NCI-H1105 treated with DMSO at 0.1 percent for 48 hours (cell line): ENCODE measurements around the gene SLC8A3.

ENCODE experiments used
- DNase-seq: peaks from one replicate; lab custom pipeline; 2025; lab: John Stamatoyannopoulos, UW

Gene SLC8A3

DNA sequence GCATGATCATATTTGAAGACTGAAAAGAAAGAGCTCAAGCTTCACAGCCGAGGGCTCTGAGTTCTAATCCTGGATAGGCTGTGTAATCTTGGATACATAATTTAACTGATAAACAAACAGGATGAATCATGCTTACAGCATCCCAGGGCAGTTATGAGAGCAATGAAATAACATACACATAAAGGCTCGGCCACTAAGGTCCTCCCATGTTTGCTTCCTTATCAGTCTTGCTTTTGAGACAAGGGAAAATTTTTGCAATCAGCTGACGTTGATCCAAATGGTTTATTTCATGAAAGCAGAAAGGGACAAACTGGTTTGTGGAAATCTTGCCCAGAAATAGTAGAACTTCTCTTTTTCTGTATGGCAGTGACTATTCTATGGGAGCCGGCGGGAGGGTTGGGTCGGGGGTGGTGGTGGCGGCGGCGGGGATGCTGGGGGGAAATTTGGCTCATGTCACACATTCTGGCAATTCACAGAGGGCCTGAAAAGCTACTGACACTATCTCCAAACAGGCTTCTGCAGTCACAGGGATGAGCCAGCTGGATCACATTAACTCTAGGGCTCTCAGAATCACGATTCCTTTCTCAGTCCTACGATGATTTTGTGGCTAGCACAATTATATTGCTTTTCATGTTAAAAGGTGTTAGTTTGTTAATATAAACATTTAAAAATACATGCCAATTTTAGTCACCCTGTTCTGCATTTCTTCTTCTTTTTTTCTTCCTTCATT lies 124.5 kb downstream of the SLC8A3 start:
- DNase-seq: no peak

DNA sequence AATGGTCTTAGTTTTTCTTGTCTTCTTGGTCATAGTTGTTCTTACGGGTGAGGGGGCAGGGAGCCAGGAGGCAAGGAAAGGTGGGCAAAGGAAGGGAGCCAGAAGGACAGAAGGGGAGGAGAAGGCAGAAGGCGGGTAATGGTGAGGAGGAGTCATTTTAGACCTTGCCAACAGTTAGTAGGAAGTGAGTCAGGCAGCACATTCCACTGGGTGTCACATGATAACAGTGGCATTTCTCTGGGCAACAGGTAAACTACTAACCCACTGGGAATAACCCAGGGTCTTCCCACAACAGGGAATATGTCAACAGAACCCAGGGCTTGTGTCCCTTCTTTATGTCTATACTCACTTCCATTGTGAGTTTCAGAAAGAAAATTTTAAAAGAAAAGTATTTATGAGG lies 127.6 kb downstream of the SLC8A3 start:
- no peak for DNase-seq

DNA sequence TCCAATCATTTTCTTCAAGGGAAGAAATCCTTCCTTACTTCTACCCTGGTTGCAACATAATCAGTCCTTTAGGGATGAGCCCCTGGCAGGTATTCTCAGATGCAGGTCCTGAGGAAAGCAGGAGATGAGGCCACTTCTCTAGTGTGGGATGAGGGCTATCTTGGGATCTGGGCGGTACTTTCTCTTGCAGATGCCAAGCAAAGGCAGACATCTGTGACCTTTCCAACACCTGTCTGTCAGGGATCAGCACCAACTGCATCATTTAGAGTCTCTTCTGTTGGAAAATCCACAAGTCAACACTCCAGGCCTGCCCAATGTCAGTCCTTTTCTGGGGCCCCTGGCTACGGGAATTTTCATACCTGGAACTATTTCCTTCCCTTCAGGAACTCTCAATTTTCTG lies 129.2 kb downstream of the SLC8A3 start:
- DNase-seq: no peak

DNA sequence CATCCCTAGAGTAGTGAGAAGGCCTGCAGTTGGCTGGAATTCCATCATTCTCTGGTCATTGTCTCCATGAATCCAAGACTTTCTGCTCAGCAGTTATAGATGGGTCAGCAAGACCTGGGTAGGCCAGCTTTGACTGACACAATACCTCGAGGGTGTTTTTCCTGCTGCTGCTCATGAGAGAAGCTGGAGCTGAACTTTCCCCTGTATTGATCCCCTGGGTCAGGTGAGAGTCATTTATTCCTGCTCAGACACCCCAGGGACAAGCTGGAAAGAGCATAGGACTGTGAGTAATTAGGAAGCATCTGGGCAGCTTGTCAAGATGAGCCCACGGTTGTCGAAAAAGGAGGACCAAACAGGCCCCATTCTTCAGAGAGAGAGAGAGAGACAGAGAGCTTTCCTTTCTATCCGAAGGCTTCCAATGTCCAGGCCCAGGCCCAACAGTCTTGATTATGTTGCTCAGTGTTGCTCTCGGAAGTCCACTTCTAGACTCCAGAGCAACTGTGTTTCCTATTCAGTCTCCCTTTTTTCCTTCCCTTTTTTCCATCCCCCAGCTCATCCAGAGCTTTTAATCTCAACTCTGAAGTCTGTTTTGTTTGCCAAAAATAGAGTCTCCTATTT lies 131.1 kb downstream of the SLC8A3 start:
- no peak for DNase-seq

DNA sequence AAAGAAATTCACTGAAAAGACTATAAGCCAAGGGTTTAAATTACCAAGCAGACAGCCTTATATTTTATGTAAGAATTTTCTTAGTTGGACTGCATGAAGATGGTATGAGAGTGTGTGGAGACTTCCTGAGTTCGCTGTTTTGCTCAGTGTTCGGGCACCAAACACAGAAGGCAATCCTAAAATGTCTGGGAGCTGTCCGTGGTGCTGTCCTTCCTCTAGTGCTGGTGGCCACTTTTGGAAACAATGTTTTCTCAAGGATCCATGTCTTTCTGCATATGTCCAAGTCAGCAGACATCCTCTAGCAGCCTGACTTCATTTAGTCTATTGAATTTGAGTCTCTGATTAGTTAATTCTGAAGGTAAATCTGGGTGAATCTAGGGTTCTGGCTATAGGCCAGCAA lies 135.8 kb downstream of the SLC8A3 start:
- DNase-seq: no peak

DNA sequence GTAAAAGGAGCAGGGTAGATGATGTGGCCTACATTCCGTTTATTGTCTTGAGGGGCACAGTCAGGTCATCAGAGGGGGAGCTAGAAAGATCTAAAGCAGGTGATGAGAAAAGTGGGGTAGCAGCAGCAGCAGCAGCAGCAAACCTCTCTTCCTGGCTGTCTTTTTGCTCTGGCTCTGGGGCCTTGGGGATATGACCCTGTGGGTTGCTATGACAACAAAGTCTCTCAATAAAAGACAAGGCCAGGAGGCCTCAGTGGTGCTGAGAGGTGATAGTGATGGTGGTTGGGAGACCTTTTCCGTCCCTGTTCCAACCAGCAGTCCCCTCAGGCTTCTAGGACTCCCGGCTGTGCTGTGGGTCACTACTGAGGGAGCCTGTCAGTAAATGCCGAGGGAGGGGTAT lies 138.6 kb downstream of the SLC8A3 start:
- no peak for DNase-seq

DNA sequence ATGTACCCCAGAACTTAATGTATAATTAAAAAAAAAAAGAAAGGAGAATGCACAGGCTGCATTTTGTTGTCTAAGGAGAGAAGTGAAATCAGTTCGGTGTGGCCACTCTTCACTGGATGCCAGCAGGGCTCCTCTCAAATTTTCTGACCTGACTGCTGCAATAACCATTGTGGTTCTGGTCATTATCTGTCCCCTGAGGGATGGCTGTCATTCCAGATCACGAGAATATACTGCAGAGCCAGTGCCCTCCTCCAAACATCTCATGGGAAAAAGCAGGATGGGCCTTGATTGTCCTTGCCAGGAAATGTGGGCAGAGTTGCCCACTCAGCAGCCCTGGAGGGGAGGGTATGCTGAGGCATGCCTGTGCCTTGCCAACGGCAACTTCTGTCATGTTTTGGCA lies 139.1 kb downstream of the SLC8A3 start:
- DNase-seq: no peak

DNA sequence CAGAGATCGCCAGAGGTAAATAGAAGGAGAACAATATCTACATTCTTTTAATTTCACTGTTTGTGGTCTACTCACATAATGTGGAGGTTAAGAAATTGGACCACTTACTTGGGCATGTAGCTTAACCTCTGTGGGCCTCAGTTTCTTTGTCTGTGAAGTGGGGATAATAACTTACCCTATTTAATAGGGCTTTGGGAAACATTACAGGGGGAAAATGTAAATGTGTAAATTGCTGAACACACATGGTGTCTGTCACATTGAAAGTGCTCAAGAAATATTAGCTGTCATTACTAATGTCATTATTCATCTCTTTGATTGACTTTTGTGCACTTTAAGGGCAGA lies 140.5 kb downstream of the SLC8A3 start:
- no peak for DNase-seq

DNA sequence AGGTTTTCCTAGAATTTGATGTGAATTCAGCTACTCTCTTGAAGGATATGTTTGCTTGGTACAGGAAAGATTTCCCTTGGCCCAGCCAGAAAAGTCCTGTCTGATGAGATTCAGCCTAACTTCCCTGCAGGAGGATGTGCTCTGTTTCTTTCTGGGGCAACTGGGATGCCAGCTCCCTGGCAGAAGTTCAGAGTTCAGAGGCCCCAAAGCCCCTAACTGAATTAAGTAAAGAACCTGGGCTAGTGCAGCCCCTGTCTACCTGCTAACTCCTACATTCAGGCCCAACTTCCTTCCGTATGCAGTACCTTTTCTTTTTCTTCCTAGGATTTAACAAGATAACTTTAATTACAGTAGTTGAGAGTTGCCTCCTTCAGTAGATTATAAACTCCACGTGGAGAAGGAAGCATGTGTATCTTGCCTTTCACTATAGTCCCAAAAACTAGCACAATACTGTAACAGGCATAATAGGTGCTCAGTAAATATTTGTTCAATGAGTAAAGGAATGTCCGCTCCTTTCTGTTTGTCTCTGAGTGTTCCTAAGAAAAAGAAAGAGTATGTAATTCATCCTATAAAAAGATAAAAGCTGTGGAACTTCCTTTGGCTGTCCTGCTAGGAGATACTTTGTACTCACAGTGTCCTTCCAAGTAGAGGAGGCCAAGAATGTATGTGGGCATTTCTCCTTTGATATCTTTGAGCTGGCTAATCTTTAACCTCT lies 141.0 kb downstream of the SLC8A3 start:
- DNase-seq: no peak

DNA sequence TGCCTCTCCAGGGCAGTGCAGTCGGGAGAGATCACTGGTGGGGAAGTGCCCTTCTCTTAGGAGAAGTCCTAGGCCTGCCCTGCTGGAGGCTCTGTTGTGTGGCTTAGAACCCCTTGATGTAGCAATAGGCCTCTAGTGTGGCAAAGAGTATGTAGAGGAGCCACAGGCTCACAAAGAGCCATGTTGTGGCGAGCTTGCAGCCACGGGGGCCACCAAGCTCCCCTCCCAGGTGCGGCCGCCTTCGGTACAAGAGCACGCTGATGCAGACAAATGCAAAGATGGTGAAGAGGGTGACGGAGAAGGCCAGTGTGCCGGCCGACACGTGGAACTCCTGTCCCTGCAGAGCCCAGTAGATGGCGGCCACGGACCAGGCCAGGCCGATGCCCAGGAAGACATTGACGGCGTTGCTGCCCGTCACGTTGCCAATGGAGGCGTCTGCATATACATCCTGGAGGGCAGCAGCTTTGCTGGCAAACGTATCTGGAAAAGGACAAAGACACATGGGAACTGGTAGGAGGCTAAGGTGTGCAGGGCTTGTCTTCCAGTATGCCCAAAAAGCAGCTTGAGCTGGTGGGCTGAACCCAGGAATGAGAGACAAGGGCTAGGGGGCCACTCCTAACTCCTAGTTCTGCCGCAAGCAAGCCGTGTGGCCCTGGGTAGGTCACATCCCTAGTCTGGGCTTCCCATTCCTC lies 142.8 kb downstream of the SLC8A3 start:
- peak; percentile 50 for DNase-seq

DNA sequence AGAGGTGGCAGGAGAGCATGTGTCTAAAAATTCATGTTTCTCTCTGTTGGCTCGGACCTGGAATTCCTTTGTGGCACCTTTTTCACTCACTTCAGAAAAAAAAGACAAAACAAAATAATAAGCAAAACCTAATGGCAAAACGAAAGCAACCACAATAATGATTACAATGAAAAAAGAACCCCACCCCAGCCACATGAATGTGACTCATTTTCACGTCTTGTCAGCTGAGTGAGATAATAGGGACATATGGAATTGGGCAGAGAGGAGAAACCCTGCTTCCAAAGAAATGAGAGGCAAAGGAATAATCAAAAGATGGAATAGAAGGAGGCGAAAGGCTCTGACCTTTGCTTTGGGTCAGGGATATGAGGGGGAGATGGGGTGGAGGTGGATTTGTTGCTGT lies 143.4 kb downstream of the SLC8A3 start:
- DNase-seq: no peak

DNA sequence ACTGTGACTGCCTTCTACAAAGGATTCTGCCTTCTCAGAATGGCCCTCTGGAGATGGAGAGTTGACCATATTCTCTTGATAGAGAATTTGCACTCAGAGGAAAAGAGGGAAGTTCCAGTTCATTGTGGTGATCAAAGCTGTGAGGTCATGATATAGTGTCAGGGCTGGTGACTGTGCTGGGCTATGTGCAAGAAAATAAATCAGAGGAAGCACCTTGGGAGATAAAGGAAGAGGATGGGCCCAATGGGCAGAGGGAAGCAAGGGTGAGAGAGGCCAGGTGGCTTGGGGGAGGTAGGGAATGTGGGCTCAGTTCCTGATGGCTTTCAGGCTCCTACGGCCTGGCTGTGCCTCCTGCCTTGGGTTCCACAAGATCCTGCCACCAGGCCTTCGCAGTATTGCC lies 145.8 kb downstream of the SLC8A3 start:
- DNase-seq: no peak

DNA sequence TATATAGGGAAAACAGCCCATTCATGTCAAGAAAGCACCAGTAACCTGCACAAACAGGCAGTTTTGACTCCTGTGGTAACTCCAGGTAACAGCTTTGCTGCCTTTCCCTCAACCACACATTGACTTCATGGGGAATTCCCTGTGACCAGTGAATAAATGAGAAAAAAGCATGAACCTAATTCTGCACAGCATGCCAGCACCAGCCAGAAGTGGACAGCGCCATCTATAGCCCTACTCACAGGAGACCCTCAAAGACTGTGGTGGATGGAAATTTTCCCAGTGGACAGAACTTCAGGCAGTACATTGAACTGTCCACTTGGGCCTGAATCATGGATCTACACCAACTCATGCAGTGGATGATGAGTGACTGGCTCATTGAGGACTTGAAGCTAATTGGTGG lies 152.1 kb downstream of the SLC8A3 start:
- no peak for DNase-seq

DNA sequence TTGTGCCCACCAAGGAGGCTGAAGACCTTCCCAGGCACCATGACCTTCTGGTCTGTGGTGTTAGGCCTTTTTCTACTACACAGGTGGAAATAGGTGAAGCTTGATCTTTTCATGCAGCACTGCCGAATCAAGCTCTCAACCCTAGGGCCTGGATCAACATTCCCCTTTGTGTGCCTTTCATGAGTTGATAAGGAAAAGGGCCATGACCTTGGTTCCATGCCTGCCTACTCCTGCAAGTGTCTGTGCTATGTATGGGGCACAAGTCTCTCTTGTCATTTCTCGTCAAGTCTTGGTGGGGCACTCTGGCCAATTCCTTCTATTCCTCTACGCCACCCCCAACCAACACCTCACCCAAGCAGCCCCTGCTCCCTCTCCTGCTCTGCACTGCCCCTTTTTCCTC lies 154.5 kb downstream of the SLC8A3 start:
- no peak for DNase-seq

DNA sequence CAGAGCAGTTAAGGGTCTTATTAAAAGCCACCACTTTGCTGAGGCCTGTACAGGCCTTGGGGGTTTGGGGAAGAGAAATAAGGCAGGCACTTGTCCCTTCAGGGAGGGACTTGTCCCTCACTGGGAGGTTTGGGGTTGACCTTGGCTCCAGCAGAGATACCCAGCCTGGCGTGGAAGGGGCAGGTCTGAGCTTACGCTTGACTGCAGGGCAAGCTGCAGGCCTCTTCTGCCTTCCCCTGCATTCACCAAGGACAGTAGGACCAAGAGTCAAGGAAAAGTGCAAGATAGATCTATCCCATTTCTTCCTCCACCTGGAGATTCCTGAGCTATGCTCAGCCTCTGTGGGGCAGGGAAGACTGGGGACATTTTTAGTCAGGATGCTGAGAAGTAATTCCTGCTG lies 155.2 kb downstream of the SLC8A3 start:
- no peak for DNase-seq

DNA sequence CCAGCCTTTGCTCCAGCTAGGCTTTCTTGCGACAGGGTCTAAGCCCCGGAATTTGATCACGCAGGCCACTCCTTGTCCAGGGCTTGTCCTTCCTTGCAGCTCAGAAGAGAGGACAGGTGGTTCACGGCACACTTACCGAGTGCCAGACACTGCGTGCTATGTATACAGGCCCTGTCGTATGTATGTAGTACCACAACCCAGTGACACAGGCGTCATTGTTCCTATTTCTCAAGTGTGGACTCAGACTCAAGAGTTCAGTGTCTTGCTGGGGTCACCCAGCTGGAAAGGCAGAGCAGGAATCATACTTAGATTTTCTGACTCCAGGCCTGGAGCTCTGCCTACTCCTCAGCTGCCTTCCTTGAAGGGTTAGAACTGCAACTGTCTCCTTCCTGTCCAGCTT lies 155.6 kb downstream of the SLC8A3 start:
- DNase-seq: no peak

DNA sequence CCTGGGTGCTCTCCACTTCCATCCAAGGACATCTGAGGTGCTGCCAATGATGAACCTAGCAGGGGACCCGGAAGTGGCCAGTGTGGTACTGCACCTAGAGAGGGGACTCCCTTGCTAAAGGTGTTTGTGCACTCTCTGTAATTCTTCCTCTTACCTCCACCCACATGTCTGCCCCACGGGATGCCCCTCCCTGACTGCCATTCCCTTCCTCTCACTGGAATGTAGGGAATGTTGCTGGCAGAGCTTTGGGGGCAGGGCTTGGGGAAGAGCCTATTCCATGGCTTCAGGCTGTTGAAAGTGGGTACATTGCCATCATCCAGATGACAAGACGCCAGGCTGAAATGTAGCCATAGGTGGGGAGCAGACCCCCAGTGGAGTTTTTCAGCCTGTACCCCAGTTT lies 156.3 kb downstream of the SLC8A3 start:
- DNase-seq: no peak

DNA sequence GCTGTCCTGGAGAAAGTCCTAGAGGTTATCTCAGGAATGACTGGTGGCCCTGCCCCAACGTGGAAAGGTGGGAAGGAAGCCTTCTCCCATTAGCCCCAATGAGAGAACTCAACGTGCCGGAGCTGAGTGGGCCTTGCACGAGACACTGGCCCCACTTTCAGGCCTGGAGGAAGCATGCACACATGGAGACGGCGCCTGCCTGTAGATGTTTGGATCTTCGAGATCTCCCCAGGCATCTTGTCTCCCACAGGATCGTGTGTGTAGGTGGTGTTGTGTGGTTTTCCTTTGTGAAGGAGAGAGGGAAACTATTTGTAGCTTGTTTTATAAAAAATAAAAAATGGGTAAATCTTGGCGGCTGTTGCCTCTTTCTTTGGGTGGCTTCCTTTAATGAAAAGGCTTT lies 156.7 kb downstream of the SLC8A3 start:
- no peak for DNase-seq

DNA sequence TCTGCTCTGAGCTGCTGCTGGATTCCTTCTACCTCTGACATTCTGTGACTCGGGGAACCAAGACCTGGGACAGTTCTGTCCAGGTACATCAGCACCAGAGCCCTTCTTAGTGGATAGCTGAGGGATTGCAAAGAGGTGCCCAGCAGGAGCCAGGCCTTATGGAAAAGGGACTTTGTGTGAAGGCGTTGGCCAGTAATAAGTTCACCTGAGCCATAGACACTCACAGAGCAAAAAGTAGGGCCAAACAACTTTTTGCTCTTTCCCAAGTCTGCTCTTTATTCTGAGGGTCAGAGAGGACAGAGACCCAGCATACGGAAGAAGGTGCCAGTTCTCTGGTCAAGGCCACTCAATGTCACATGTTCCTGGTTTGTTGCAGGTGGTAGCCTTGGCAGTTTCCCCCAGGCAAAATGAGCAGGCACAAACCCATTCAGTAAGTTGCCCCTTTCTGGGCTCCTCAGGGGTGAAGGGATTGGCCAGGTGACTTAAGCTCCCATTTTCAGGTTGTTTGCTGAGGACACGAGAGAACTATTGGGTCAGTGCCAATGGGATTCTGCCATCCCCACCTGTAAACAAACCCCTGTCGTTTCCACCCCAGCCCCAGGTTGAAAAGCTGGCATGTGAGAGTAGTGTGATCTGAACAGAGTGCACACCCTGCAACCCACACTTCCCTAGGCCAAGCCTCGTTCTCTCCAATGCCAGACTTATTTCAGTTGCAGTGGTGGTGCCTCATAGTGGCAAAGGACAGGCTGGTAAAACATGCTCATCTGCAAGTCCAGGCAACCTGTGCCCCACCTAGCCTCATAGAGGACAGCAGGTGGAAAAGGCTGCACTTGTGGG lies 159.2 kb downstream of the SLC8A3 start:
- peak; percentile 37 for DNase-seq

DNA sequence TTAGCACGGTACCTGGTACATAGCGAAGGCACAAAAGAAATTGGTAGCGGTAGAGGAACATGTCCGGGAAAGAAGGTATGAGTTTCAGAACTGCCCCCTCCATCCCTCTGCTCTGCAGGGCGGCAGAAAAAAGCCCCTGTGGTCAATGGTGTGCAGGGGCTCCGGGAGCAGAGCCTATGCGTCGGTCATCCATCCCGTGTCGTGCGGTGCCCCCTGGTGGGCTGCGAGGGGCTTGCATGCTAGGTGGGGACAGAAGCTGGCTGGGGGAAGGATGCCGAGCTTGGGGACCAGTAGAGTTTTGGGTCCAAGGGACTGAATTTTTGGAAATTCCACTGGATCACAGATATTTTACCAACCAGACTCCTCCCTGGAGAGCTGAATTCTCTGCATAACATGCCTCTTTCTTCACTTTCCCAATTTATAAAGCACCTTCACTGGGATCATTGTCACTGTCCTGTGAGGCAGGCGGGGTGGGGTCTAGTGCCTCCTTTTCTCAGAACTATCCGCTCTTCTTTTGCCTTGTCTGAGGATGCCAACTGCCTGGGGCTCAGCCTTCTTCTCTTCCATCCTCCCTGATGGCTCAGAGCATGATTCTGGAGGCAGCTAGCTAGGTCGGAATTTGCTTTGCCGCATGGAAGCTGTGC lies 160.8 kb downstream of the SLC8A3 start:
- peak; percentile 50 for DNase-seq

DNA sequence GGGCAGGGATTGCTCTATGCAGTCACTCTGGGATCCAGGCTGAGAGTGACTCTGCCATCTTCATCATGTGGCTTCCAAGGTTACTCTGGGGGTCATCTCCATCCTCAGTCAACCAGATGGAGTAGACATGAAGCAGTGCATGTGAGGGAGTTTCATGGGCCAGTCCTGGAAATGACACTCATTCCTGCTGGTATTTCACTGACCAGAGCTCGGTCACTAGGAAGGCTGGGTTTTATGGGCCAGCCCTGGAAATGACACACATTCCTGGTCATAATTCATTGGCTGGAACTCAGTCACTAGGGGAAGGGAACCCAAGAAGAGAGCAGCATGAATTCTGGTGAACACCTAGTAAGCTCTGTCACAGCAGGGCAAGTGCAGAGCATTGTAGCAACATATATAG lies 164.9 kb downstream of the SLC8A3 start:
- no peak for DNase-seq
